Gastrocnemius medialis (tissue), 4 donors: ENCODE results near the gene PCDHA6. TPM values are rescaled to one million over a fixed set of nuclear protein-coding genes. Genes with fewer than 3 reads are reported as not detected.

Source experiments
- ATAC-seq, 2 donors: fragments of 150-250 bp; one replicate each; pipeline ENCODE4 v1.9.1; 2016
- DNase-seq, 2 donors: peaks; one replicate each; pipeline ENCODE4 v3.0.0-alpha.2; 2019
- H3K27ac ChIP-seq, 4 donors: fragments of 200-600 bp; sonication (generic); 1 replicate in 1 of 4; 2 replicates in 3 of 4; pipeline ENCODE4 v1.5.1; 2016 to 2018; ENCODE audit warnings: mild to moderate bottlenecking in 2 of 4, moderate library complexity in 1 of 4
- H3K27me3 ChIP-seq, 3 donors: fragments of 200-600 bp; sonication (generic) in 2 of 3; 1 replicate in 1 of 3; 2 replicates in 2 of 3; pipeline versions ENCODE4 v1.5.1 to v1.6.0; 2016 to 2019; ENCODE audit warnings: mild to moderate bottlenecking in 1 of 3, moderate library complexity in 1 of 3
- H3K36me3 ChIP-seq, 2 donors: fragments of 200-600 bp; sonication (generic) in 1 of 2; one replicate each; pipeline ENCODE4 v1.5.1; 2017 to 2018
- H3K4me1 ChIP-seq, 2 donors: fragments of 200-600 bp; sonication (generic) in 1 of 2; one replicate each; pipeline ENCODE4 v1.5.1; 2016 to 2017; ENCODE audit warnings: mild to moderate bottlenecking in 2 of 2
- H3K4me3 ChIP-seq, 4 donors: fragments of 200-600 bp; sonication (generic) in 3 of 4; 1 replicate in 1 of 4; 2 replicates in 3 of 4; pipeline ENCODE4 v1.5.1; 2016 to 2019; ENCODE audit warnings: mild to moderate bottlenecking in 2 of 4
- H3K9me3 ChIP-seq, 3 donors: fragments of 200-600 bp; sonication (generic) in 2 of 3; 1 replicate in 1 of 3; 2 replicates in 2 of 3; pipeline ENCODE4 v1.5.1; 2016 to 2019
- CTCF ChIP-seq, 5 experiments: fragments of 450-650 bp in 3 of 5; fragments of 200-600 bp in 2 of 5; sonication (generic) in 2 of 5; IDR thresholded peaks in 4 of 5; conservative IDR thresholded peaks in 1 of 5; 1 replicate in 4 of 5; 2 replicates in 1 of 5; pipeline ENCODE4 v1.5.1; 2016 to 2019; ENCODE audit warnings: antibody characterized with exemption in 5 of 5, mild to moderate bottlenecking in 3 of 5, moderate library complexity in 3 of 5
- POLR2A ChIP-seq, 2 donors: fragments of 450-650 bp; IDR thresholded peaks; one replicate each; pipeline ENCODE4 v1.6.1; 2017; ENCODE audit warnings: antibody characterized with exemption in 2 of 2, mild to moderate bottlenecking in 2 of 2, moderate library complexity in 2 of 2
- in situ Hi-C, 4 donors: fragments of 200-750 bp; cut with MboI; loops; one replicate each; pipeline versions ENCODE4 v1.15.0 to v1.8.0; 2017; ENCODE audit warnings: low sequenced_read_pairs in 4 of 4
- intact Hi-C: fragments of 100-400 bp; cut with DNase I; formaldehyde crosslinking; loops from one replicate; pipeline ENCODE4 v1.15.1; 2023; ENCODE audit warnings: low total_unique reads
- total RNA-seq, 4 donors: library from RNA; depleted of rRNA; stranded (reverse); fragments of >200 nt; gene quantifications; one replicate each; pipeline versions ENCODE4 v1.1.0 to v1.2.3, GENCODE V29; 2016

PCDHA6 gene
- total RNA-seq, 4 donors from 2014 or later: 0.10 to 0.19 TPM; not detected in 2

GRCh38 chr5:140877262-140877581 lies 49.5 kb downstream of the PCDHA6 start:
- in situ Hi-C loops (no loop called here), intact Hi-C loops (no loop called here)
- ATAC-seq (no peak), DNase-seq (no peak)
- H3K9me3 ChIP-seq: peaks cover 0 to 6% (median 0%) of the 10 kb centered on the region in 3 donors
- no peaks in the 10 kb centered on the region for H3K4me1 ChIP-seq
- no peak overlapping the region for H3K27ac ChIP-seq
- no peaks in the 10 kb centered on the region for H3K36me3 ChIP-seq
- H3K4me3 ChIP-seq: no peak overlapping the region
- no peak for TF ChIP-seq CTCF (IDR thresholded peaks at IDR 0.05 in 4 of 5, conservative IDR thresholded peaks at IDR 0.05 in 1 of 5)
- no peak for TF ChIP-seq POLR2A (IDR thresholded peaks at IDR 0.05)
- H3K27me3 ChIP-seq: peaks cover 7 to 23% (median 17%) of the 10 kb centered on the region in 3 donors

Other genes with a start within 250 kb of the PCDHA6 start
- gene CD14, start 194.8 kb upstream of the PCDHA6 start, total RNA-seq: 10 to 100 TPM; 12.2 to 22.9 (median 16.1) TPM
- gene TMCO6, start 188.5 kb upstream of the PCDHA6 start, total RNA-seq: 10 to 100 TPM in 2 of 4 donors, 1 to 10 TPM in 2; 5.1 to 15.4 (median 9.5) TPM
- gene NDUFA2, start 180.3 kb upstream of the PCDHA6 start, total RNA-seq: 100 to 1,000 TPM in 2 of 4 donors, 10 to 100 TPM in 2; 86.9 to 121 (median 102) TPM
- 100 to 1,000 TPM in 3 of 4 donors, 10 to 100 TPM in 1; 94.5 to 169 (median 143) TPM for gene IK, start 180.1 kb upstream of the PCDHA6 start, total RNA-seq
- 10 to 100 TPM; 10.9 to 18.7 (median 15.1) TPM for gene WDR55, start 163.1 kb upstream of the PCDHA6 start, total RNA-seq
- 1 to 10 TPM in 2 of 4 donors, under 1 TPM in 1, not detected in 1; 0.20 to 5.0 (median 1.8) TPM for gene DND1, start 154.4 kb upstream of the PCDHA6 start, total RNA-seq
- 10 to 100 TPM; 38.2 to 72.9 (median 59.4) TPM for gene HARS1, start 136.6 kb upstream of the PCDHA6 start, total RNA-seq
- gene HARS2, start 136.5 kb upstream of the PCDHA6 start, total RNA-seq: 10 to 100 TPM; 25.2 to 36.0 (median 27.0) TPM
- gene ZMAT2, start 127.5 kb upstream of the PCDHA6 start, total RNA-seq: 10 to 100 TPM; 44.2 to 56.5 (median 51.9) TPM
- not detected for gene PCDHA1, start 41.8 kb upstream of the PCDHA6 start, total RNA-seq
- gene PCDHA2, start 33.1 kb upstream of the PCDHA6 start, total RNA-seq: under 1 TPM in 1 of 4 donors, not detected in 3; 0.12 TPM
- under 1 TPM in 2 of 4 donors, not detected in 2; 0.07 to 0.20 TPM for gene PCDHA3, start 26.9 kb upstream of the PCDHA6 start, total RNA-seq
- under 1 TPM in 2 of 4 donors, not detected in 2; 0.20 to 0.23 TPM for gene PCDHA4, start 20.9 kb upstream of the PCDHA6 start, total RNA-seq
- not detected for gene PCDHA5, start 6.3 kb upstream of the PCDHA6 start, total RNA-seq
- under 1 TPM in 2 of 4 donors, not detected in 2; 0.15 to 0.24 TPM for gene PCDHA7, start 6.3 kb downstream of the PCDHA6 start, total RNA-seq
- gene PCDHA8, start 13.2 kb downstream of the PCDHA6 start, total RNA-seq: under 1 TPM in 1 of 4 donors, not detected in 3; 0.18 TPM
- gene PCDHA9, start 20.4 kb downstream of the PCDHA6 start, total RNA-seq: under 1 TPM in 2 of 4 donors, not detected in 2; 0.07 TPM
- gene PCDHA10, start 27.9 kb downstream of the PCDHA6 start, total RNA-seq: under 1 TPM in 3 of 4 donors, not detected in 1; 0.05 to 0.15 (median 0.07) TPM
- not detected for gene PCDHA11, start 41.0 kb downstream of the PCDHA6 start, total RNA-seq
- gene PCDHA12, start 47.3 kb downstream of the PCDHA6 start, total RNA-seq: under 1 TPM in 1 of 4 donors, not detected in 3; 0.05 TPM
- not detected for gene PCDHA13, start 54.2 kb downstream of the PCDHA6 start, total RNA-seq
- gene PCDHAC1, start 98.3 kb downstream of the PCDHA6 start, total RNA-seq: under 1 TPM in 1 of 4 donors, not detected in 3; 0.13 TPM
- under 1 TPM in 2 of 4 donors, not detected in 2; 0.03 to 0.13 TPM for gene PCDHAC2, start 138.5 kb downstream of the PCDHA6 start, total RNA-seq
- not detected for gene PCDHB1, start 223.4 kb downstream of the PCDHA6 start, total RNA-seq